ENCODE data around the gene ZBTB20.

The ZBTB20 gene

GRCh38 chr3:115071166-115071565, 75.9 kb downstream of the ZBTB20 start:
- no peak for DNase-seq (ENCODE audit: low spot score)
- no peak for TF ChIP-seq CTCF (conservative IDR thresholded peaks at IDR 0.05; ENCODE audit: low read depth)
- ChIA-PET POLR2A (ENCODE audit: low non-redundant PET) (no interaction called here), CTCF (no interaction called here)
- H3K27ac ChIP-seq = no peak overlapping the region

- no peak for TF ChIP-seq CTCF (conservative IDR thresholded peaks at IDR 0.05; ENCODE audit: low read depth)
- ChIA-PET POLR2A (ENCODE audit: low non-redundant PET) (no interaction called here), CTCF (interaction anchor here (0.6 kb wide), 2 partner anchors 89 to 93 kb away, joined by 3 to 4 read pairs; no protein-coding TSS in a partner anchor)
- H3K27ac ChIP-seq = no peak overlapping the region
- DNase-seq (ENCODE audit: low spot score) = no peak
These were observed 78.3 kb downstream of the ZBTB20 start for GRCh38 chr3:115068799-115069198.

GRCh38 chr3:115062412-115062956, 84.6 kb downstream of the ZBTB20 start:
- TF ChIP-seq CTCF (conservative IDR thresholded peaks at IDR 0.05; ENCODE audit: low read depth) = no peak
- ChIA-PET CTCF (no interaction called here), POLR2A (ENCODE audit: low non-redundant PET) (no interaction called here)
- DNase-seq (ENCODE audit: low spot score) = peak; percentile 14
- no peak overlapping the region for H3K27ac ChIP-seq

GRCh38 chr3:115062009-115062408, 85.1 kb downstream of the ZBTB20 start:
- TF ChIP-seq CTCF (conservative IDR thresholded peaks at IDR 0.05; ENCODE audit: low read depth) = no peak
- CTCF ChIA-PET = no interaction called here
- no peak overlapping the region for H3K27ac ChIP-seq
- DNase-seq (ENCODE audit: low spot score) = no peak
- POLR2A ChIA-PET (ENCODE audit: low non-redundant PET) = no interaction called here

GRCh38 chr3:115052906-115053305, 94.2 kb downstream of the ZBTB20 start:
- no peak for DNase-seq (ENCODE audit: low spot score)
- TF ChIP-seq CTCF (conservative IDR thresholded peaks at IDR 0.05; ENCODE audit: low read depth) = no peak
- ChIA-PET CTCF (interaction anchor here (0.7 kb wide), 1 partner anchor 233 kb away, joined by 3 read pairs; no protein-coding TSS in a partner anchor), POLR2A (ENCODE audit: low non-redundant PET) (no interaction called here)
- no peak overlapping the region for H3K27ac ChIP-seq

GRCh38 chr3:115042351-115042750, 104.7 kb downstream of the ZBTB20 start:
- ChIA-PET POLR2A (ENCODE audit: low non-redundant PET) (no interaction called here), CTCF (interaction anchor here (0.6 to 0.7 kb wide), 2 partner anchors 14 to 748 kb away, joined by 3 read pairs; partner anchors contain the start of gene TIGIT)
- DNase-seq (ENCODE audit: low spot score) = no peak
- no peak overlapping the region for H3K27ac ChIP-seq
- no peak for TF ChIP-seq CTCF (conservative IDR thresholded peaks at IDR 0.05; ENCODE audit: low read depth)

Data from RWPE1 (cell line).